NCI-H1092 (cell line): ENCODE measurements around the gene RNF13.

Experiments used
- DNase-seq: peaks from one replicate; lab custom pipeline; 2025; lab: John Stamatoyannopoulos, UW

RNF13 gene

GRCh38 chr3:149812606-149813366 is at the start of gene RNF13:
TSS of gene RNF13 (plus strand) at chr3:149813215. CDS start at chr3:149846027, 32,812 bp downstream.
- peak; percentile 94 for DNase-seq

GRCh38 chr3:149763565-149764195 is 49.3 kb upstream of the RNF13 start:
- DNase-seq = no peak

GRCh38 chr3:149764302-149764701 is 48.7 kb upstream of the RNF13 start:
- DNase-seq = no peak

- no peak for DNase-seq
Observed at GRCh38 chr3:149765762-149766334, 47.2 kb upstream of the RNF13 start.

- DNase-seq = no peak
Observed at GRCh38 chr3:149767720-149768119, 45.3 kb upstream of the RNF13 start.

GRCh38 chr3:149768704-149769103 is 44.3 kb upstream of the RNF13 start:
- DNase-seq = no peak

- DNase-seq = no peak
Observed at GRCh38 chr3:149770246-149770645, 42.8 kb upstream of the RNF13 start.

GRCh38 chr3:149771652-149772271 is 41.3 kb upstream of the RNF13 start:
- DNase-seq = peak; percentile 31

GRCh38 chr3:149772861-149773260 is 40.2 kb upstream of the RNF13 start:
- DNase-seq = no peak

- no peak for DNase-seq
Observed at GRCh38 chr3:149776170-149776569, 36.8 kb upstream of the RNF13 start.

- DNase-seq = no peak
Observed at GRCh38 chr3:149777414-149778214, 35.4 kb upstream of the RNF13 start.

GRCh38 chr3:149781211-149781610 is 31.8 kb upstream of the RNF13 start:
- no peak for DNase-seq

GRCh38 chr3:149781741-149782140 is 31.3 kb upstream of the RNF13 start:
- DNase-seq = no peak

GRCh38 chr3:149783576-149783975 is 29.4 kb upstream of the RNF13 start:
- no peak for DNase-seq

- DNase-seq = no peak
Observed at GRCh38 chr3:149784064-149784704, 28.8 kb upstream of the RNF13 start.

GRCh38 chr3:149790268-149790667 is 22.7 kb upstream of the RNF13 start:
- DNase-seq = no peak

GRCh38 chr3:149790698-149791097 is 22.3 kb upstream of the RNF13 start:
- DNase-seq = no peak

- no peak for DNase-seq
Observed at GRCh38 chr3:149792452-149793270, 20.4 kb upstream of the RNF13 start, which contains the start of gene ANKUB1. TSS of gene ANKUB1 (minus strand) at chr3:149792554. CDS start at chr3:149792366, 188 bp downstream.

- no peak for DNase-seq
Observed at GRCh38 chr3:149796026-149796425, 17.0 kb upstream of the RNF13 start.

GRCh38 chr3:149800693-149801092 is 12.3 kb upstream of the RNF13 start:
- DNase-seq = no peak
